GM19455 (cell line): Measurements from ENCODE around the gene LPCAT3.

Experiments
- ATAC-seq: cut with Tn5 transposase; IDR thresholded peaks from one replicate; pipeline ENCODE4 v1.9.1; 2021; ENCODE audit not compliant: unreplicated experiment

Gene LPCAT3

DNA sequence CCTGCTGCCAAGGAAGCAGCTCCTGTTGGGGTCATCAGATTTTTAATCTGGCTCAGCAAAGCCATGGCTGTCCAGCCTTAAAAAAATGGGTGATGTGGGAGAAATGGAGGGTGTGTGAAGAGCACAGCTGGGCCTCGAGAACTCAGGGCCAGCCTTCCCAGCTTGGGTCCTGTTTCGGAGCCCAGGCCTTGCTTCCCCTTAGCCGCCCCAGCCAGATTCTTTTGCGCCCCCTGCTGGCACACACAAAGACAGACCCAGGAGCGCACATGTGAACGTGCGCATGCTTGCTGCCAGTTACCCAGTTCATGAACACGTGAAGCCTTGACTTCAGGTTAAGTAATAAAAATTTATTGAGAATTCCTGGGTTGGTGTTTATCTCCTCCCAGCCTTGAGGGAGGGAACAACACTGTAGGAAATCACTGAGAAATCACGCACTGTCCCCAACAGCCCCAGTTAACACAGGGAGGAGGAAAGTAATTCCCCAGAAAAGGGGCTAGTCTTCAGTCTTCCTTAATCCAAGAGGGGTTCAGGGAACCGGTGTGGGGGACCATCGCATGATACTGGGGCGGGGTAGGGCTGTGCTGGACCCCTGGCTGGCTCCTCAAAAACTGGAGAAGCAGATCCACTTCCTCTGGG lies 53.1 kb downstream of the LPCAT3 start:
- ATAC-seq: no peak

DNA sequence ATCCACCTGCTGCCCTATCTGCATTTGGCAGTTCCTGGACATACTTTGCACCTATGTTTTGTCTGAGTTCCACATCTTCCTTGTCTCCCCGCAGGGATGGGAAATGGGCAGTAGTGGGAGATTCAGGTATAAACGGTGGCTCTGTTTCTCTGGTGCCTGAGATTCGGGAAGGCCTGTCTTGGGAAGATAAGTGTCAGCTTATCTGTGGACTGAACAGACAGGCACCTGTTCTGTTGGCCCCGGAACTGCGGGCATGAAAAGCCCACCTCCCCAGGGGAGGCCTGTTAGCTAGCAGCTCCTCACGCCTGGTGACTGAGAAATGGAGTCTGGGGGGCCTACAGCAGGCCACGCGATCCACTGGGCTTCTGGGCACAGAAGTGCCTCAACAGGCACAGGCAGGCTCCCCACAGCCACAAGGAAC lies 53.7 kb downstream of the LPCAT3 start:
- no peak for ATAC-seq

DNA sequence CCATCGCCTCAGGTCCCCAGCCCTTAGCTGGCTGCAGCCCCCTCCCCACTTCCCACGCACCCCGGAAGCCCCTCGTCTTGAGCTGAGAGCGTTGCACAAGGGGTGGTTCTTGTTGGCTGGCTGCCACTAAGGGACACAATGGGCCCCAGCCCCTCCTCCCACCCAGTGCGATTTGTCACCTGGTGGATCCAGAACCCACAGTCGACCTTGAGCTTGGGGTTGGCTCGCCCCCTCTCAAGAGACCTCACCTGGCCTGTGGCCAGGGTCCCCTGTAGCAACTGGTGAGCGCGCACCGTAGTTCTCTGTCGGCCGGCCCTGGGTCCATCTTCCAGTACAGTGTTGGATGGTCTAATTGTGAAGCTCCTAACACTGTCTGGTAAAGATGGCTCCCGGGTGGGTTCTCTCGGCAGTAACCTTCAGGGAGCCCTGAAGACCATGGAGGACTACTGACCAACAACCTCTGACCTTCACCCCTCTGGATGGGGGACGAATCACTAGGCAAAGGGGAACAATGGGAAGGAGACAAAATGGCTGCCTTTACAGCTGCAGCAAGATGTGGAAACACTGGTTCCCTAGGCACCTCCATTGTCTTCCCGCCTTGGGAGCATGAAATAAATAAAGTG lies 54.4 kb downstream of the LPCAT3 start:
- ATAC-seq: no peak

DNA sequence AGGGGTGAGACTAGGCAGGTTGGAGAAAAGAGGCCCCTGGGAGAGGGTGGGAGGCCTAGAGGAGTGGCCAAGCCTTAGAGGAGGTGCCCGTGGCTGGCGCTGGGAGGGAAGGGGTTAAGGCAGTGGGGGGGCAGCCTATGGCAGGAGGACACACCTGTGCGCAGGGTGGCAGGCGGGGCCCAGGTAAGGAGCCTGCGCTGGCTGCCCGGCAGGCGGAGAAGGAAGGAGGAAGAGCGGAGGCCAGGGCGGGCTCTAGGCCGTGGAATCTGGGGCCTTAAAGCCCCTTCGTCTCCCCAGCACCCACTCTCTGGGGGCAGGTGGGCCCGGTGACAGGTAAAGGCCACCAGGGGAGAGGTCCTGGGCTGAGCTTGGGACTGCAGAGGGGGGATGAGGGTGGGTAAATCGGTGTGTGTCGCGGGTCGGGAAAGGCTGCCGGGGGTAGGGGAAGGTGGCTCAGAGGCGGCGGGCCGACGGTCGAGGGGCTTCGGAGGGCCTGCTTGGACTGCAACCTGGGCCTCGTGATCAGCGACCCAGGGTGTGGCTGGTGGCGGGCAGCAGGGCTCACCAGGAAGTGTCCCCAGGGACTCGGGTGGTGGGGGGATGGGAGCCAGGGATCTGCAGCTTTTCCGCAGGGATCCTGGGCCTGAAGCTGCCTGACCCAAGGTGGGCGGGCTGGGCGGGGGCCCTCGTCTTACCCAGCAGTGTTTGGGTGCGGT lies 55.1 kb downstream of the LPCAT3 start:
- no peak for ATAC-seq

DNA sequence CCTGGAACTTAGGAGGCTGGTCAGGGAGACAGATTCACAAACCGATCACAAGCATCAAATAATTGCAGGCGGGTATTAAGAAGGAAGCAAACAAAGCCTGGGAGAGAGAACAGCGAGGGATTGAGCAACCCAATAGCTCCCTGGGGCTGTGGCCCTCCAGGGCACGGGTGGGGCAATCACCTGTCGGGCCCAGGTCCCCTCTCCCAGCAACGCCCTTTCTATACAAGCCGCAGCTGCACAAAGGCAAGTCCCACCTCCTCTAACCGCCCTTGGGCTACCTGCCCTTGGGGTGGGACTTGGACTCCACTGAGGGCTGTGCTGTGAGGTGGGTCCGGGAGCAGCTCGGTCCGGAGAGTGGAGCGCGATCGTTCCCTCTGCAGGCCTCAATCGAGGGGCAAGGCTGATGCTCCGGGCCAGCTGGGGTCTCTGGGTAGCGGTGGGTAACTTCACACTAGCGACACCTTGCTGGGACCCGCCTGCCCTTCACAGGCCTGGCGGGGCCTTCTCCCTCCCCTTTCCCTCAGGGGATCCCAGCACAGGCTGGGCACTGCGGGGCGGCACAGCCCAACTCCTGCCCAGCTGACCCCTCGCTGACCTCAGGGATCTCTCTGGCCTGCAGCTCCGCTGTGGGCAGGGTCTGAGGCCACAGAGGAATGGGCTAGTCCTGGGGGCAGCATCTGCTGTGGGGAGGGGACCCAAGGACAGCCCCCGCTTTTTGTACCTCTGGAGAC lies 55.8 kb downstream of the LPCAT3 start:
- no peak for ATAC-seq

DNA sequence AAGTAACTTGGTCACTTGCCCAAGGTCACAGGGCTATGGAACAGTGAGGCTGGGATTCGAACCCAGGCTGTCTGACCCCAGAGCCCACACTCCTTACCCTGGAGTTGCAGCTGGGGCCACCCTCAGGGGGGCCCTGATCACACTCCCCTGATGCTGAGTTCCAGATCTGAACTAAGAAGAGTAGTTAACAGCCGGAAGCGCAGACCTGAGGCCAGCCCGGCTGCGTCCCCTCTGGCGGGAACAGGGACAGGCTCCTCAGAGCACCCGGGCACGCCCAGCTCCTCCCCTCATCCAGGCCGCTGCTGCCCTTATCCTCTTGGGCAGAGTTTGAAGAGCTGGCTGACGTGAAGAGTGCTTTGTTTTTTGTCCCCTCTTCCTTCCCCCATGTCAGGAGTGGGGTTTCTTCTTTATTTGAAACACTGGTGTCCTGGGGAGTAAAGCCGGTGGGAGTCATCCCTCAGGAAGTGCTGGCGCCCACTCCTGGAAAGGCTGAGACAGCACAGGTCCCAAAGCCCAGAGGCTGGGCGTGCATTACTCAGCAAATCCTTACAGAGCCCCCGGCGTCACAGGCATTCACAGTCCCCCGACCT lies 56.5 kb downstream of the LPCAT3 start:
- no peak for ATAC-seq

DNA sequence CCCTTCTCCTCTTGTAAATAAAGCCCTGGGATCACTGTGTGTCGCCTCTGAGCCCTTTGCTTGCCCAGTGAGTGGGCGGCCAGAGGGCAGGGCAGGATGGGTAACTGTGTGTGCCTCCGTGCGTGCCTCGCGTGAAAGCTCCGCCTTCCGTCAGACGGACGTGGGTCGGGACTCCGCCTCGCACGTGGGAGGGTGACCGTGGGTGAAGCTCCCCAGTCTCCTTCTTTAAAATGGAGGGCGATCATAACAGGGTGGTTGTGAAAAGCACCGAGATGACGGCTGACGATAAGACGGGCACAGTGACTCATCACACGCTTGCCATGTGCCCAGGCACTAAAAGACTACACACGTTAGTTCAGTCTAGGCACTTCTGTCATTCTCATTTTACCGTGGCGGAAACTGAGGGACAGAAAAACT lies 57.0 kb downstream of the LPCAT3 start:
- no peak for ATAC-seq

DNA sequence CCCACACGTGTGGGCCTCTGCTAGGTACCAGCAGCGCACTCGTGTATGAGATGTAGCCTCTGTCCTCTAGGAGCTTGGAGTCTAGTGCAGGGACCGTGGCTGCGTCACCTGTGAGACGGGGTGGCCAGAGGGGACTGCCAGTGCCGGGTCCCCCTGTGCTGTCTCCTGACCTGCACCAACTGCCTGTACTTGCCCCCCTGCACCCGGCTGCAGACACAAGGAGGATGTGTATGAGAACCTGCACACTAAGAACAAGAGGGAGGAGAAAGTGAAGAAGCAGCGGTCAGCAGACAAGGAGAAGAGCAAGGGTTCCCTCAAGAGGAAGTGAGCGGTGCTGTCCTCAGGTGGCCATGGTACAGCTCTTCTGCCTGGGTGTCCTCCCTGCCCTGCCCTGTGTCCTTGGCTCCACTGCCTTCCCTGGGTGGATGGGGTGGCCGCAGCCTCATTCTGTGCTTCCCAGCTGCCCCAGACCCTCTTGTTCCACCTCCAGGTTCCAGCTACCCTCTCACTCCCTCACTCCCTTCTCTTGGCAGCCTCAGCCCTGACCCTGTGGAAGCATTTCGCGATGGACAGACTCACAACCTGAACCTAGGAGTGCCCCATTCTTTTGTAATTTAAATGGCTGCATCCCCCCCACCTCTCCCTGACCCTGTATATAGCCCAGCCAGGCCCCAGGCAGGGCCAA lies 57.5 kb downstream of the LPCAT3 start:
- ATAC-seq: no peak

DNA sequence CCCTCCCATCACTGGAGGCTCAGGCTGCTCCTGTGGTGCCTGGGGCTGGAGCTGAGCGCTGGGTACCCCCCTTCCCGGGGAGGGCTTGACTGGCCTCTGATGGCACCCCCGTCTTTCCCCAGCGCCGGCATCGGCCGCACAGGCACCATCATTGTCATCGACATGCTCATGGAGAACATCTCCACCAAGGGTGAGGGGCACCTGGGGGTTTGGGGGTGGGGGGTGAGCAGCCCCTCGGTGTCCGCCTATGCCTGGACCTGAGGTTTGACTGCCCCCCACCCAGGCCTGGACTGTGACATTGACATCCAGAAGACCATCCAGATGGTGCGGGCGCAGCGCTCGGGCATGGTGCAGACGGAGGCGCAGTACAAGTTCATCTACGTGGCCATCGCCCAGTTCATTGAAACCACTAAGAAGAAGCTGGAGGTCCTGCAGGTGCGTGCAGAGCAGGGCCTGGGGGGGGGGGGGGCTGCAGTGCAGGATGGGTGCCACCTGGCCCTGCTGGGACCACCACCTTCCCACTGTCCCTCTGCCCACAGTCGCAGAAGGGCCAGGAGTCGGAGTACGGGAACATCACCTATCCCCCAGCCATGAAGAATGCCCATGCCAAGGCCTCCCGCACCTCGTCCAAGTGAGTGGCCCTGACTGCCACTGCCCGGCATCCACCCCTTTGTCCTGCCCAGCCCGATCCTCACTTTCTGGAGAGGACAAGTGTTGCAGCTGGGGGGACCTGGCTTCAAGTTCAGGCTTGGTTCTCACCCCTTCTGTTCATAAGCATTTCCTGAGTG lies 58.3 kb downstream of the LPCAT3 start:
- no peak for ATAC-seq

DNA sequence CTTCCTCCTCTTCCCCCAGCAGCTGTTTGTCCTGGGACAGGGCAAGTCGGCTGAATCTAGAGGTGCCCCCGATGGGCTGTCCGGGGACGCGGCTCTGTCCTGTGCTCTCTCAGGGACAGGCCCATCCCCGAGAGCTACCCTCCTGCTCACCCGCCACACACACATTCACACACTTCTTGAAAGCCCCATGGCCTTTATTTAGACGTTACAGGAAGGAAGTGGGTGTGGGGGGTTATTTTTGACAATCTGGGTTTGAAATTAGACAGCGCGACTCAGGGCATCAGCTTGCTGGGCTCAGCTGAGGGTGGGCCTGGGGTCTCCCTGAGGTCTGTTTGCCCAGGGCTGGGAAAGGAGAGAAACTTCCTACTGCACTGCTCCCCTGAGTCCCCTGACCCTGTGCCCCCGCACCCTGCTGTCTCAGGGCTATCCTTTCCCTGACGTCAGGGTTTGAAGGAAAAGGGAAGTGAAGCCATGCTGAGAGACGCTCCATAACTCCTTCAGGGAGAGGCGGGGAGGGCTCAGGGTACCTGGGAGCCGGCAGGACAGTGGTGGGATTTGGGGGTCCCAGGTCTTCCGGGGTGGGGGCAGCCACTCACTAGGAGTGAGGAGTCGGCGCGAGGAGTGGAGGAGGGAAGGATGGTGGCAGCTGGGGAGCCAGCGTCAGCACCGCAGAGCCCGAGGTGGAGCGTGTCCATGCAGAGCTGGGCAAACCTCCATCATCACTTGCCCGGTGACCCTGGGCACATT lies 59.0 kb downstream of the LPCAT3 start:
- ATAC-seq: peak; percentile 38

DNA sequence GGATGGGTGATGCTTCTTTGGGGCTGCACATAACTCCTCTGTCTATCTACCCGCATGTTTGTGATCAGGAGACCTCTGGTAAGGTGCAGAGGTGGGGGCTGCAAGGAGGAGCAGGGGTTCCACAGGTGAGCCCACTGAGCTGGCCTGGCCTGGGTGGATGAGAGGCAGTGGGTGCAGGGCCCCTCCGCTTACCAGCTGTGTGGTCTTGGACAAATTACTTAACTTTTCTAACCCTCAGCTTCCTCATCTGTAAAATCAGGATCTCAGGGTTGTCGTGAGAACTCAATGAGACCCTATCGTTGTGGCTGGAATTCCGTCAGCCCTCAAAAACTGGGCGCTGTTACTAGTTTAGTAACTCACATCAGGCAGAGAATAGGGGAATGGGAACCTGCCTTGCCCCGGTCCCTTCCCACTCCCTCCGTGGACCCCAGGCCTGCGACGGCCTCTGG lies 59.6 kb downstream of the LPCAT3 start:
- no peak for ATAC-seq

DNA sequence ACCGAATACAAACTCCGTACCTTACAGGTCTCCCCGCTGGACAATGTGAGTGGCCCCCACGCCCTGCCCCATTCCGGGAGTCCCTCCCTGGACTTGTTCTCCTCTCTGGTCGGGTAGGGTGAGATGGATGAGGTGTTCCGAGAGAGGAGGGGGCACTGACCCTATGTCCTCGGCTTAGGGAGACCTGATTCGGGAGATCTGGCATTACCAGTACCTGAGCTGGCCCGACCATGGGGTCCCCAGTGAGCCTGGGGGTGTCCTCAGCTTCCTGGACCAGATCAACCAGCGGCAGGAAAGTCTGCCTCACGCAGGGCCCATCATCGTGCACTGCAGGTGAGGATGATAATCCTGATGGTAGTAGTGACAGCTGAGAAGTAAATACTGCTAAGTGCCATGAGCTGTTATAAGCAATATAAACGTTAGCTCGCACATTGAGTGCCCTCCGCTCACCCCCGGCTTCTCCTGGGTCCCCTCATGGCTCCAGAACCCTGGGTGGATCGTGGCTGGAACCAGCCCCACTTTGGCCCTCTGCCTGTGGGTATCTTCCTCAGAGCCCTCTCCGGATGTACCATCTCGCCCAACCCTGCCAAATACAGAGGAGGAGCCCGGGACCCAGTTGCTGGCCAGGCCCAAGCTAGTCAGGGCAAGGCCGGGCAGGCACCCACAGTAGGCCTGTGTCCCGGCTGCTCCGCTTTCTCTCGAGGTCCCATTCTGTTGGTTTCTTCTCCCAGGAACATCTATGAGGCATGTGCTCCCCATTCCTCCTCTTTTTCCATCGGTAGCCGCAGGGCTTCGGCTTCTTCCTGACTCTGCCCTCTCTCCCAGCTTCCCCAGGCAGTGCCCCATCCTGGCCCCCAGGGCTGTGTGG lies 60.3 kb downstream of the LPCAT3 start:
- no peak for ATAC-seq

DNA sequence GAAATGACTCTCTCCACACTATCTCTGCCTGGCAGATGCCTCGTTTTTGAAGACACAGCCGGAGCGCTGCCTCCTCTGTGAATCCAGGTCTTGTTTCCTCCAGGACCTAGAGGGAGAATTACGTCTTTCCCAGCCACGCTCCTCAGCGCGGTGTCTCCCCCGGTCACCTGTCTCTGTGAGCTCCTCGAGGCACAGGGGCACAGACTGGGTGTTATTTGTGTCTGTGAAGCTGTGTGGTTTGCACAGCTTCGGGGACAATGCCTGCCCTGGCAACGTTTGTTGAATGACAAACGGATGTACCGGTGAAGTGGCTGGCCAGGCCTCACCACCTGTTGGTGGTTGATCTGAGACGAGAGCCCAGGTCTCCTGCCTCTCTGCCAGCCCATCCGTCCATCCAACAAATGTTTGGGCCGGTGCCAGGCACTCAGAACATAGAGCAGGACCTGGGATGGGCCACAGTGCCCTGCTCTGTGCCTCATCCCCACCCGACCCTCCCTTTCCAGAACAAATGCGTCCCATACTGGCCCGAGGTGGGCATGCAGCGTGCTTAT lies 61.0 kb downstream of the LPCAT3 start:
- ATAC-seq: no peak

DNA sequence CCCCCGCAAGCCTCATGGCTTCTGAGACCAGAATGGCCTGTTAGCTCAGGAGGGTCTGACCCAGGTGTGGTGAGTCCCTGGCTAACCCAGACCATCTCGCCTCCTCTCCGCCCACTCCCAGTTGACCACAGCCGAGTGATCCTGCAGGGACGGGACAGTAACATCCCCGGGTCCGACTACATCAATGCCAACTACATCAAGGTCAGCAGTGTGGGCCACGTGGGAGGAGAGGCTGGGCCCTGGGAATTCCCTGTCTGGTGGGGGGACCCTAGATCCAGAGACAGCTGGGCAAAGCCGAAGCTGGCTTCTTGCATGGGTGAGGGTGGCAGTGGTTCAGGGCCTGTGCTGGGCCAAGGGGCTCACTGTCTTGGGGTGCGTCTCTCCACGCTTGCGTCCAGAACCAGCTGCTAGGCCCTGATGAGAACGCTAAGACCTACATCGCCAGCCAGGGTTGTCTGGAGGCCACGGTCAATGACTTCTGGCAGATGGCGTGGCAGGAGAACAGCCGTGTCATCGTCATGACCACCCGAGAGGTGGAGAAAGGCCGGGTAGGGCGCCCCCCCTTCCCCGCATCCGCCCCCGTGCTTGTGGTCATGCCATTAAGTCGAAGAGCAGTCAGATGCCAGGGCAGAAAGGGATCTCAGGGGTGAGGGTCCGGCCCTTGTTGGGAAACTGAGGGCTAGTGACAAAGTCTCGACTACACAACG lies 62.1 kb downstream of the LPCAT3 start:
- no peak for ATAC-seq

DNA sequence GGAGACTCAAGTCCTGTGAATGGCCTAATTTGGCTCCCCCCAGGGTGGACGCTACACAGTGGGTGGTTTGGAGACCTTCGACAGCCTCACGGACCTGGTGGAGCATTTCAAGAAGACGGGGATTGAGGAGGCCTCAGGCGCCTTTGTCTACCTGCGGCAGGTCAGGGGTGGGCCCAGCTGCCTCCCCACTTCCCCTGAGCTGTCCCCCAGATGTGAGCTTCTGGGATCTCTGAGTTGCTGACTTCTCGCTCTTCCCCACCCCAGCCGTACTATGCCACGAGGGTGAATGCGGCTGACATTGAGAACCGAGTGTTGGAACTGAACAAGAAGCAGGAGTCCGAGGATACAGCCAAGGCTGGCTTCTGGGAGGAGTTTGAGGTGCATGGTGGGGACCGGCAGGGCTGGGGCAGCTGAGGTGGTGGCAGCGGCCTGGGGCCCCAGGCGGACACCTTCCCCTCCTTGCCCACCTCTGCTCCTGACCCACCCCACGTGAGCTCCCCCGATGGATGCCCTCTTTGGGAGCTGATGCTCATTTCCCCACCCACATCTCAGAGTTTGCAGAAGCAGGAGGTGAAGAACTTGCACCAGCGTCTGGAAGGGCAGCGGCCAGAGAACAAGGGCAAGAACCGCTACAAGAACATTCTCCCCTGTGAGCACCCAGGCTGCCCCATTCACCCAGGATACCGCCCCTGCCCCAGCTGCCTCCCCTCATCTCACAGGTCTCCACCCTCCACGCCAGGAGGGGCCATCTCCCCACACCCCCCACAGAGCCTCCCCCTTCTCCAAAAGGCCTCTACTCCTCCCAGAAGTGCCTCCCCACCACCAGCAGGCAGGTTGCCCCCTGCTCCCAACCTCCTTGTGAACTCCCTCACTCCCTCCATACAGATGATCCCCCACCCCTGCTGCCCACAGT lies 62.9 kb downstream of the LPCAT3 start:
- ATAC-seq: no peak
